Measurements from ENCODE around the gene PVALB. TPM values are rescaled to one million over a fixed set of nuclear protein-coding genes. Genes with fewer than 3 reads are reported as not detected.
A peak's percentile ranks its signal among the peaks of the same experiment; 100 is the strongest.

The PVALB gene
- total RNA-seq, 2 donors from 2014 or later, result not detected

- no peak for DNase-seq (ENCODE audit: low spot score)
- no peaks in the 10 kb centered on the region for H3K9me3 ChIP-seq
- H3K27ac ChIP-seq, result no peak overlapping the region
- peaks cover 0 to 16% of the 10 kb centered on the region in 2 donors for H3K4me1 ChIP-seq
- H3K27me3 ChIP-seq, result peaks cover 12 to 21% of the 10 kb centered on the region in 2 donors
- no peaks in the 10 kb centered on the region for H3K36me3 ChIP-seq
- no peak overlapping the region for H3K4me3 ChIP-seq
- TF ChIP-seq, protein P1, sequence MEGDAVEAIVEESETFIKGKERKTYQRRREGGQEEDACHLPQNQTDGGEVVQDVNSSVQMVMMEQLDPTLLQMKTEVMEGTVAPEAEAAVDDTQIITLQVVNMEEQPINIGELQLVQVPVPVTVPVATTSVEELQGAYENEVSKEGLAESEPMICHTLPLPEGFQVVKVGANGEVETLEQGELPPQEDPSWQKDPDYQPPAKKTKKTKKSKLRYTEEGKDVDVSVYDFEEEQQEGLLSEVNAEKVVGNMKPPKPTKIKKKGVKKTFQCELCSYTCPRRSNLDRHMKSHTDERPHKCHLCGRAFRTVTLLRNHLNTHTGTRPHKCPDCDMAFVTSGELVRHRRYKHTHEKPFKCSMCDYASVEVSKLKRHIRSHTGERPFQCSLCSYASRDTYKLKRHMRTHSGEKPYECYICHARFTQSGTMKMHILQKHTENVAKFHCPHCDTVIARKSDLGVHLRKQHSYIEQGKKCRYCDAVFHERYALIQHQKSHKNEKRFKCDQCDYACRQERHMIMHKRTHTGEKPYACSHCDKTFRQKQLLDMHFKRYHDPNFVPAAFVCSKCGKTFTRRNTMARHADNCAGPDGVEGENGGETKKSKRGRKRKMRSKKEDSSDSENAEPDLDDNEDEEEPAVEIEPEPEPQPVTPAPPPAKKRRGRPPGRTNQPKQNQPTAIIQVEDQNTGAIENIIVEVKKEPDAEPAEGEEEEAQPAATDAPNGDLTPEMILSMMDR (IDR thresholded peaks at IDR 0.05), result no peak
Measured at GRCh38 chr22:36817525-36817848, 652 bp upstream of the PVALB start.

- H3K36me3 ChIP-seq, result no peaks in the 10 kb centered on the region
- no peak overlapping the region for H3K27ac ChIP-seq
- peaks cover 0 to 16% of the 10 kb centered on the region in 2 donors for H3K4me1 ChIP-seq
- H3K27me3 ChIP-seq, result peaks cover 12 to 21% of the 10 kb centered on the region in 2 donors
- H3K4me3 ChIP-seq, result peak overlapping the region in 1 of 2 donors; percentile 40
- no peaks in the 10 kb centered on the region for H3K9me3 ChIP-seq
- no peak for DNase-seq (ENCODE audit: low spot score)
- TF ChIP-seq, protein P1 (IDR thresholded peaks at IDR 0.05), result no peak
Measured at GRCh38 chr22:36816339-36816635, 548 bp downstream of the PVALB start.

- no peak overlapping the region for H3K27ac ChIP-seq
- DNase-seq (ENCODE audit: low spot score), result no peak
- peaks cover 0 to 16% of the 10 kb centered on the region in 2 donors for H3K4me1 ChIP-seq
- no peak overlapping the region for H3K4me3 ChIP-seq
- TF ChIP-seq, protein P1 (IDR thresholded peaks at IDR 0.05), result no peak
- H3K27me3 ChIP-seq, result peaks cover 12 to 21% of the 10 kb centered on the region in 2 donors
- no peaks in the 10 kb centered on the region for H3K9me3 ChIP-seq
- no peaks in the 10 kb centered on the region for H3K36me3 ChIP-seq
Measured at GRCh38 chr22:36815558-36816338, 1.1 kb downstream of the PVALB start.

GRCh38 chr22:36814801-36815200, 2.0 kb downstream of the PVALB start:
- Histone ChIP-seq H3K36me3 (no peaks in the 10 kb centered on the region), H3K9me3 (no peaks in the 10 kb centered on the region), H3K27ac (no peak overlapping the region), H3K4me1 (peaks cover 0 to 16% of the 10 kb centered on the region in 2 donors), H3K4me3 (no peak overlapping the region), H3K27me3 (peaks cover 12 to 21% of the 10 kb centered on the region in 2 donors)
- TF ChIP-seq, protein P1 (IDR thresholded peaks at IDR 0.05), result no peak
- DNase-seq (ENCODE audit: low spot score), result no peak

DNA sequence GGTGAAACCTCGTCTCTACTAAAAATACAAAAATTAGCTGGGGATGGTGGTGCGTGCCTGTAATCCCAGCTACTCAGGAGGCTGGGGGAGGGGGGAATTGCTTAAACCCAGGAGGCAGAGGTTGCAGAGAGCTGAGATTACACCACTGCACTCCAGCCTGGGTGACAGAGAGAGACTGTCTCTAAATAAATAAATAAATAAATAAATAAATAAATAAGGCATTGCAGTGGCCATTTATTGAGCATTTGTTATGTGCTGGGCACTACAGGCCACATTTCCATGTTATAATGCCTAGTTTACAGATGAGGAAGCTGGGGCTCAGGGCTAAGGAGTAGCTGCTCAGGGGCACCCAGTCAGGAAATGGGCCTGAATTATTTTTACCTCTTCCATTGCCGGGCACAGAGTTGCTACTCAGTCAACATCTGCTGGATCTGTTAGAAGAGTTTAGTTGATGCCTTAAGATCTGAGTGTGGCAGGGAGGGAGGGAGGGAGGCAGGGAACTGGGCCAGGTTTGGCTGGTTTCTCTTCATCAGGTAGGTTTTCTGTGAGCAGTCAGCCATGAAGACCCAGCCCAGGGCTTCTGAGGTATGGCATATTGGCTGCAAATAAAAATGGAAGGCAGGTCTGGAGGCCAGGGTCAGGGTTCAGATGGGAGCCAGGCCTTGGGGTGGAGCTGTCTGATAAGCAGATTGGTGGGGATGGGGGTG, 5.6 kb downstream of the PVALB start:
- H3K27me3 ChIP-seq, result peaks cover under 1 to 2% of the 10 kb centered on the region in 2 donors

More for the DNA sequence above, 5.6 kb downstream of the PVALB start:
- DNase-seq (ENCODE audit: low spot score), result no peak
- no peak overlapping the region for H3K4me3 ChIP-seq
- H3K36me3 ChIP-seq, result no peaks in the 10 kb centered on the region
- TF ChIP-seq, protein P1 (IDR thresholded peaks at IDR 0.05), result no peak
- H3K4me1 ChIP-seq, result peaks cover 0 to 3% of the 10 kb centered on the region in 2 donors
- H3K9me3 ChIP-seq, result no peaks in the 10 kb centered on the region
- H3K27ac ChIP-seq, result no peak overlapping the region
